SU-DHL-6 (cell line): ENCODE measurements around the gene TOP3A.
A peak's percentile ranks its signal among the peaks of the same experiment; 100 is the strongest.

Experiments
- H2AFZ ChIP-seq: fragments of 200-600 bp; sonication (generic); 2 replicates; pipeline ENCODE4 v1.6.1; 2014; ENCODE audit warnings: low read depth, mild to moderate bottlenecking, moderate library complexity, mixed read lengths, antibody characterized with exemption, low read length; ENCODE audit not compliant: severe bottlenecking
- H3F3A ChIP-seq: fragments of 200-600 bp; shearing (Covaris generic); 2 replicates; pipeline ENCODE4 v1.6.0; 2016; ENCODE audit warnings: antibody characterized with exemption, mild to moderate bottlenecking; ENCODE audit not compliant: insufficient read depth
- H3K27ac ChIP-seq: fragments of 200-600 bp; sonication (generic); 2 replicates; pipeline ENCODE4 v1.5.1; 2016; ENCODE audit warnings: low read depth, mild to moderate bottlenecking, low read length, moderate library complexity, mixed read lengths
- H3K27me3 ChIP-seq: fragments of 200-600 bp; sonication (generic), shearing (Covaris generic); 2 replicates; pipeline ENCODE4 v1.6.0; 2014; ENCODE audit warnings: mild to moderate bottlenecking, low read length
- H3K36me3 ChIP-seq: fragments of 200-600 bp; sonication (generic); 2 replicates; pipeline ENCODE4 v1.6.1; 2014; ENCODE audit warnings: mild to moderate bottlenecking, low read length, mixed read lengths
- H3K4me2 ChIP-seq: fragments of 300-600, 200-600 bp; shearing (Covaris generic), sonication (generic); 2 replicates; pipeline ENCODE4 v1.6.0; 2014; ENCODE audit warnings: low read length, low read depth, mild to moderate bottlenecking; ENCODE audit not compliant: poor library complexity, severe bottlenecking
- H3K4me3 ChIP-seq: fragments of 200-600 bp; sonication (generic); 2 replicates; pipeline ENCODE4 v1.5.1; 2014; ENCODE audit warnings: antibody characterized with exemption, low read length, mild to moderate bottlenecking, mixed read lengths; ENCODE audit not compliant: insufficient read depth, poor library complexity, severe bottlenecking
- H3K79me2 ChIP-seq: fragments of 200-600 bp; sonication (generic); 2 replicates; pipeline ENCODE4 v1.6.1; 2014; ENCODE audit warnings: mild to moderate bottlenecking, low read length, moderate library complexity; ENCODE audit not compliant: insufficient read depth
- H3K9ac ChIP-seq: fragments of 200-600 bp; sonication (generic); 2 replicates; pipeline ENCODE4 v1.7.0; 2014; ENCODE audit warnings: mild to moderate bottlenecking, low read length
- H3K9me2 ChIP-seq: fragments of 200-600 bp; sonication (generic); replicated peaks from 2 replicates; pipeline ENCODE4 v1.6.1; 2014; ENCODE audit warnings: low read length; ENCODE audit not compliant: insufficient read depth
- H3K9me3 ChIP-seq: fragments of 200-600 bp; sonication (generic); 2 replicates; pipeline ENCODE4 v1.6.1; 2014; ENCODE audit warnings: low read length, mixed read lengths; ENCODE audit not compliant: insufficient read depth
- H4K20me1 ChIP-seq: fragments of 200-600 bp; sonication (generic); 2 replicates; pipeline ENCODE4 v1.6.1; 2014; ENCODE audit warnings: low read depth, mild to moderate bottlenecking, antibody characterized with exemption, low read length, moderate library complexity, mixed read lengths
- CTCF ChIP-seq: fragments of 200-600 bp; sonication (generic); IDR thresholded peaks from one replicate; pipeline ENCODE4 v1.5.1; 2017; ENCODE audit warnings: antibody characterized with exemption, mild to moderate bottlenecking, low read length, moderate library complexity; ENCODE audit not compliant: insufficient read depth, poor library complexity, severe bottlenecking
- EZH2phosphoT487 ChIP-seq: fragments of 200-600 bp; sonication (generic), shearing (Covaris generic); conservative IDR thresholded peaks from 2 replicates; pipeline ENCODE4 v1.6.1; 2018; ENCODE audit warnings: mild to moderate bottlenecking, antibody characterized with exemption, low read length, moderate library complexity, mixed read lengths

Gene TOP3A

DNA sequence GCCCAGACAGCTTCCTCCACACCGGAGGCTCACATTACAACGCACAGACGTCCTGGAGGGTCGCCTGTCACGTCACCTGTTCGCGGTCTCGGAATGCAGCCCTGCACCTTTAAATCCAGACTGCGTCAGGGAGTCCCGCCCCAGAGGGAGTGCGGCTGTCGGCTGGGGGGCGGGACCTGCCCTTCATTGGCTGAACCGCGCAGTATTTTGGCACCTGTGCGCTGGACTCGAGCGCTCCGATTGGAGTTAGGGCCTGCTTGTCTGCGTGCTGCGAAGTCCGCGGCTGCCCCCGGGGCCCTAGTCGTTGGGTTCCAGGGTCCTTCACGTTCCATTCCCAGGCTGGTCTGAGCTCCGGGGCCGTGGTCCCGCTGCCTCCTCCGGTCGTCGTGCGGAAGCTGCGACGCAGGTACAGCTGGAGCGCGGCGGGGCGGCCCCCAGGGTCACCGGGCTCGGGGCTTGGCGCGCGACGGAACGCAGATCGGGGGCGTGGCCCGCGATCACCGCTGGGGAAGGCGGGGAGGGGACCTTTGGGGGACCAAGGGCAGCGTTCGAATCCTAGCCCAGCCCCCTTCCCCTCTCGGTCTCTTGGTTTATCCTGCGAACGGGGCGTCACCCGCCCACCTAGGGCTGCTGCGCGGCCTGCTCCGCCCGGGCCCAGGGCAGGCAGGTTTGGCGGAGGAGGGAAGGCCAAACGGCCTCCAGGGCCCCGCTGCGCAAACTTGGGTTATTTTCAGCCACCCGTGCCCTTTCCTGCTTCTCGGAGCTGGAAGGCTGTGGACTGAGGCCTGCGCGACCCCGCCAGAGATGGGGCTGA, 54.3 kb downstream of the TOP3A start, which contains the start of gene MIEF2:
TSS of gene MIEF2 (plus strand) at position 331 of the 814 bp plus-strand sequence. CDS start 2,059 bp downstream, outside the sequence.
- H3K27me3 ChIP-seq, result no peaks in the 10 kb centered on the region
- no peaks in the 10 kb centered on the region for H3K36me3 ChIP-seq
- H3K27ac ChIP-seq, result peak within 1 kb of the TSS; percentile 73
- H3K9me2 ChIP-seq, result no peaks in the 10 kb centered on the region
- H3K4me2 ChIP-seq, result peak within 1 kb of the TSS; percentile 88
- peaks cover 14% of the 10 kb centered on the region; the same call in 1 of the 2 replicates for H3K79me2 ChIP-seq
- no peaks in the 10 kb centered on the region for H4K20me1 ChIP-seq
- H3K9me3 ChIP-seq, result no peaks in the 10 kb centered on the region
- peaks cover 6% of the 10 kb centered on the region; the same call in 1 of the 2 replicates for H3F3A ChIP-seq
- TF ChIP-seq CTCF (no peak), EZH2phosphoT487 (no peak)
- peak within 1 kb of the TSS; percentile 84 for H3K4me3 ChIP-seq
- H2AFZ ChIP-seq, result peak within 1 kb of the TSS; percentile 72
- peak within 1 kb of the TSS; percentile 79 for H3K9ac ChIP-seq

- peak overlapping the region; percentile 88 for H3K4me2 ChIP-seq
- H3K27ac ChIP-seq, result peak overlapping the region; percentile 62
- TF ChIP-seq CTCF (no peak), EZH2phosphoT487 (no peak)
- peaks cover 14% of the 10 kb centered on the region; the same call in 1 of the 2 replicates for H3K79me2 ChIP-seq
- H3K36me3 ChIP-seq, result no peaks in the 10 kb centered on the region
- peaks cover 6% of the 10 kb centered on the region; the same call in 1 of the 2 replicates for H3F3A ChIP-seq
- H3K4me3 ChIP-seq, result peak overlapping the region; percentile 84
- H4K20me1 ChIP-seq, result no peaks in the 10 kb centered on the region
- no peaks in the 10 kb centered on the region for H3K9me3 ChIP-seq
- H2AFZ ChIP-seq, result peak overlapping the region; percentile 44
- no peaks in the 10 kb centered on the region for H3K27me3 ChIP-seq
- H3K9me2 ChIP-seq, result no peaks in the 10 kb centered on the region
- peak overlapping the region; percentile 79 for H3K9ac ChIP-seq
These were observed 55.0 kb downstream of the TOP3A start for GRCh38 chr17:18259621-18260331.

- H3F3A ChIP-seq, result peaks cover 6% of the 10 kb centered on the region; the same call in 1 of the 2 replicates
- no peaks in the 10 kb centered on the region for H3K36me3 ChIP-seq
- no peaks in the 10 kb centered on the region for H3K9me2 ChIP-seq
- peak within 1 kb of the TSS; percentile 84 for H3K4me3 ChIP-seq
- peak within 1 kb of the TSS; percentile 96 for H3K9ac ChIP-seq
- no peaks in the 10 kb centered on the region for H3K27me3 ChIP-seq
- no peak for TF ChIP-seq CTCF
- no peak for TF ChIP-seq EZH2phosphoT487
- H2AFZ ChIP-seq, result peak within 1 kb of the TSS; percentile 82
- peak within 1 kb of the TSS; percentile 88 for H3K4me2 ChIP-seq
- no peaks in the 10 kb centered on the region for H4K20me1 ChIP-seq
- no peaks in the 10 kb centered on the region for H3K9me3 ChIP-seq
- peaks cover 14% of the 10 kb centered on the region; the same call in 1 of the 2 replicates for H3K79me2 ChIP-seq
- peak within 1 kb of the TSS; percentile 63 for H3K27ac ChIP-seq
These were observed 56.3 kb downstream of the TOP3A start, which contains the start of gene FLII for GRCh38 chr17:18258356-18259038. TSS of gene FLII (minus strand) at chr17:18258738. CDS start at chr17:18258690, 48 bp downstream.
